ENCODE results near the gene NTN1. TPM values are rescaled to one million over a fixed set of nuclear protein-coding genes. Genes with fewer than 3 reads are reported as not detected.
A peak's percentile ranks its signal among the peaks of the same experiment; 100 is the strongest.

NTN1 gene
- total and polyA plus RNA-seq, 7 donors, result 0.38 to 2.1 (median 0.85) TPM

DNA sequence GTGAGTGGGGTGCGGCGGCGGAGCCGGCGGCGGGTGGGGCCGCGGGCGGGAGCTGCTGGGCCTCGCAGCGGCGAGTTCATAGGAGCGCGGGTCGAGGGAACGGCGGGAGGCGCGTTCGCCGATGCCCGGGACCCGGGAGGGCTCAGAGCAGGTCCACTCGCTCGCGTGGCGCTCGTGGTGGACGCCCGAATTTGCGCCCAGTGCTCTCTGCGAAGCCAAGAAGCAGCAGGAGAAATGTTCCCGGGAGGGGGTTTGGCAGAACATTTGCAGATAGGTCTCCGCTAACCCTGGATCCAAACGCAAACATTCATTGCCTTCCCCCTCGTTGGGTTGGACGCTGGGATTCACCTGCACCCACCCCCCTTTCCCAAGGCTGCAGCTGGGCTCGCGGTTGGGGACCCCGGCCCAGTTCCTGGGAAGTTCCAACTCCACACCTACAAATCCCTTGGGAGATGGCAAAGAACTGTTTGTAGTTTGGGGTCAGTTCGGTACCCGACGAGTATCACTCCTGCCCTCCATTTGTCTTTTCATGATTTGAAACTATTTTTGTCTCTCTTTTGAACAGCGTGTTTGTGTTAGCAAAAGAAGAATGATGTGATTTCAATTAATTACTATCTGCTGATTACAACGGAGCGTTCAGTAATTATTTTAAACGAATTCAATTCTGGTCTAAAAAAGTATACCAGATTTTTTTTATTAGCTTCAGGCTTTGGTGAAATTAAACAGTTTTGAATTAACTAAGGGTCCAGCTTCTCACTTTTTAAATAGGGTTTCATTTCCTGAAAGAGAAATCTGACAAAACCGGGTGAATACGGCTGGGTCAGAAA, 2.3 kb downstream of the NTN1 start:
- WGBS, 3 donors, result 39 to 52% (median 50%) methylated on average over 31 to 49 of the region's 49 CpGs
- DNase-seq (no peak), ATAC-seq (no peak)
- peak overlapping the region; percentile 77 for H3K4me3 ChIP-seq
- TF ChIP-seq, protein P1, sequence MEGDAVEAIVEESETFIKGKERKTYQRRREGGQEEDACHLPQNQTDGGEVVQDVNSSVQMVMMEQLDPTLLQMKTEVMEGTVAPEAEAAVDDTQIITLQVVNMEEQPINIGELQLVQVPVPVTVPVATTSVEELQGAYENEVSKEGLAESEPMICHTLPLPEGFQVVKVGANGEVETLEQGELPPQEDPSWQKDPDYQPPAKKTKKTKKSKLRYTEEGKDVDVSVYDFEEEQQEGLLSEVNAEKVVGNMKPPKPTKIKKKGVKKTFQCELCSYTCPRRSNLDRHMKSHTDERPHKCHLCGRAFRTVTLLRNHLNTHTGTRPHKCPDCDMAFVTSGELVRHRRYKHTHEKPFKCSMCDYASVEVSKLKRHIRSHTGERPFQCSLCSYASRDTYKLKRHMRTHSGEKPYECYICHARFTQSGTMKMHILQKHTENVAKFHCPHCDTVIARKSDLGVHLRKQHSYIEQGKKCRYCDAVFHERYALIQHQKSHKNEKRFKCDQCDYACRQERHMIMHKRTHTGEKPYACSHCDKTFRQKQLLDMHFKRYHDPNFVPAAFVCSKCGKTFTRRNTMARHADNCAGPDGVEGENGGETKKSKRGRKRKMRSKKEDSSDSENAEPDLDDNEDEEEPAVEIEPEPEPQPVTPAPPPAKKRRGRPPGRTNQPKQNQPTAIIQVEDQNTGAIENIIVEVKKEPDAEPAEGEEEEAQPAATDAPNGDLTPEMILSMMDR (IDR thresholded peaks at IDR 0.05), result no peak
- H3K27ac ChIP-seq, result no peak overlapping the region
- peaks cover 7% of the 10 kb centered on the region for H3K4me1 ChIP-seq
- H3K9me3 ChIP-seq, result no peaks in the 10 kb centered on the region
- no peaks in the 10 kb centered on the region for H3K36me3 ChIP-seq (ENCODE audit: insufficient read depth in 1 of 2, low read depth in 1 of 2)
- H3K27me3 ChIP-seq (ENCODE audit: insufficient read depth in 3 of 3, low read length in 2 of 3), result peaks cover 0 to 50% (median 11%) of the 10 kb centered on the region in 3 donors
- intact Hi-C loops (cut with DNase I), result no loop called here

DNA sequence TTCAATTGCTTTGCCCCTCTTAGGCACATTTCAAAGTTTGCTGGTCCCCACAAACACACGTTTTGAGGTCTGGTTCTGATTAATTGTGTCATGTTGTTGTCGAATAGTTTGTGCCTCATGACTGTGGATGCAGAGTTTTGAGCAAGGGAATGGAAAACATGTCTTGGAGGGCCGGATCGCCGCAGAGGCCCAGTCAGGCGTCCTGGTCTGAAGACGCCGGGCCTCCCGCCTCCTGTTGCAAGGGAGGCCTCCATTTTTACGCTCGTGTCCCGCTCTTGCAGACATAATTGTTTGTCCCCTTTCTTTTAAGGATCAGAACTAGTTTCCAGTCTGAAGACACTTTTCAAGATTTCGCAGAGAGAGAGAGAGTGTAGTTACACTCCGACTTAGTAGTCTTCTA, 3.2 kb downstream of the NTN1 start:
- Histone ChIP-seq H3K27me3 (ENCODE audit: insufficient read depth in 3 of 3, low read length in 2 of 3) (peaks cover 0 to 50% (median 11%) of the 10 kb centered on the region in 3 donors), H3K27ac (no peak overlapping the region), H3K4me3 (no peak overlapping the region), H3K4me1 (peaks cover 7% of the 10 kb centered on the region), H3K9me3 (no peaks in the 10 kb centered on the region), H3K36me3 (ENCODE audit: insufficient read depth in 1 of 2, low read depth in 1 of 2) (no peaks in the 10 kb centered on the region)
- ATAC-seq (no peak), DNase-seq (no peak)
- intact Hi-C loops (cut with DNase I), result no loop called here
- TF ChIP-seq, protein P1 (IDR thresholded peaks at IDR 0.05), result no peak
- 83 to 91% (median 86%) methylated on average over 14 of the region's 14 CpGs for WGBS, 3 donors

DNA sequence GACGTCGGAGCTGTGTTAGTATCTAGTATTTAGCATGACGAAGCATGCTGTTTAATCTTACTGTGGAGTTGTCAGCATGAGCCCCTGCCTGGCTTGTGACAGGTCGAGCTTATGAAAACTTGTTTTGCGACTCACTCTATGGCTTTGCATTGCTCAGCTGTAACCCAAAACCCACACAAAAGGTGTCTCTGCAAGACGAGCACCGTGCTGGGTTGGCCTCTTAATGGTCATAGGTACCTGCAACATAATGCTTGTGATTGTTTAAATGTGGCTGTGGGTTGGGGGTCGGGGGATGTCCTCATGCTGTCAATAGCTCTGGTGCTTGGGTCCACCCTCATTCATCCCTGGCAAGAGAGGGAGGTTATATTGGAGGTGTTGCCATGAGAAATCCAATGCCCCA, 5.4 kb downstream of the NTN1 start:
- DNase-seq (no peak), ATAC-seq (no peak)
- whole genome bisulfite sequencing, 3 donors, result 89 to 90% (median 90%) methylated on average over 8 of the region's 8 CpGs
- no peaks in the 10 kb centered on the region for H3K9me3 ChIP-seq
- H3K36me3 ChIP-seq (ENCODE audit: insufficient read depth in 1 of 2, low read depth in 1 of 2), result no peaks in the 10 kb centered on the region
- H3K27me3 ChIP-seq (ENCODE audit: insufficient read depth in 3 of 3, low read length in 2 of 3), result peaks cover 0 to 42% (median 11%) of the 10 kb centered on the region in 3 donors
- peaks cover 7% of the 10 kb centered on the region for H3K4me1 ChIP-seq
- TF ChIP-seq, protein P1 (IDR thresholded peaks at IDR 0.05), result no peak
- no peak overlapping the region for H3K4me3 ChIP-seq
- intact Hi-C loops (cut with DNase I), result no loop called here
- H3K27ac ChIP-seq, result no peak overlapping the region

DNA sequence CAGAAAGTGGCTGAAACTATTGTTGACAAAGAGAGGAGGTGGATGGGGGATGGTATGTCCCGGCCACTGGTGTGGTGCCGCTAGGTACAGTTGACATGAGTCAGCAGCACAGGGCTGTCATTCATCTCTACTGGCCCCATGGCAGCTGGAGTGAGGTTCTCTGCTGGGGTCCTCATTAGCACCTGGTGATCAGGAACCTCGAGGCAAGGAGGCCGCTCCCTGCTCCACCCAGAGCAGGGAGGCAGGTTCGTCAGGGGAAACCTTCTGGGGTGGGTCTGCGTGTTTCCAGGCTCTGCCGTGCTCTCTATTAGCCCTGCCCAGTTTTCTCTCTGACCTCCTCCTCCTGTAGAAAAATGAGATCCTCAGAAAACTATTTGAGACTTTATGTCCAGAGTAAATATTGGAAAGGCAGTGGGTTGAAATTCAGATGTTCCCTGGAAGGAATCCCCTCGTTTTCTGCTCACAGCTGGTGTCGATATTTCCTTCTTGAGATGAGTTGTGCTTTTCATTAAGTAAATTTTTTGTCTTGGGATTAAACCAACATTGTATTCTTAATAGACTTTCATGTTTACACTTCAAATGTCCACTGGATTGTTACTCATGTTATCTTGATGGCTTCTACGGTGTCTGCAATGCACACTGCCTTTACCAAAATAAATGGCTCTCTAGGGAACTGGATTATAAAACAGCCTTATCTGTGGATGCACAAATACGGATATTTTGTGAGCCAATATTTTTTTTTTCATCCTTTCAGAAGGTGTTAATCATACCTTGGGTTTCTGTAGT, 7.1 kb downstream of the NTN1 start:
- H3K9me3 ChIP-seq, result no peaks in the 10 kb centered on the region
- H3K27ac ChIP-seq, result no peak overlapping the region
- no peak overlapping the region for H3K4me3 ChIP-seq
- TF ChIP-seq, protein P1 (IDR thresholded peaks at IDR 0.05), result no peak
- intact Hi-C loops (cut with DNase I), result no loop called here
- no peaks in the 10 kb centered on the region for H3K36me3 ChIP-seq (ENCODE audit: insufficient read depth in 1 of 2, low read depth in 1 of 2)
- DNase-seq (no peak), ATAC-seq (no peak)
- H3K4me1 ChIP-seq, result no peaks in the 10 kb centered on the region
- H3K27me3 ChIP-seq (ENCODE audit: insufficient read depth in 3 of 3, low read length in 2 of 3), result peaks cover 0 to 26% (median 3%) of the 10 kb centered on the region in 3 donors
- WGBS, 3 donors, result 74 to 78% (median 75%) methylated on average over 11 of the region's 11 CpGs
